PC-9 (cell line): ENCODE measurements around the gene SPRING1.

Experiments used
- CTCF ChIP-seq: fragments of 200-600 bp; sonication (generic); conservative IDR thresholded peaks from 2 replicates; pipeline ENCODE4 v1.6.1; 2017; ENCODE audit warnings: mixed run types, antibody characterized with exemption, mild to moderate bottlenecking, moderate library complexity
- EZH2 ChIP-seq: fragments of 200-600 bp; sonication (generic); IDR thresholded peaks from 2 replicates; pipeline ENCODE4 v1.8.0; 2017; ENCODE audit warnings: antibody characterized with exemption, low read depth

DNA sequence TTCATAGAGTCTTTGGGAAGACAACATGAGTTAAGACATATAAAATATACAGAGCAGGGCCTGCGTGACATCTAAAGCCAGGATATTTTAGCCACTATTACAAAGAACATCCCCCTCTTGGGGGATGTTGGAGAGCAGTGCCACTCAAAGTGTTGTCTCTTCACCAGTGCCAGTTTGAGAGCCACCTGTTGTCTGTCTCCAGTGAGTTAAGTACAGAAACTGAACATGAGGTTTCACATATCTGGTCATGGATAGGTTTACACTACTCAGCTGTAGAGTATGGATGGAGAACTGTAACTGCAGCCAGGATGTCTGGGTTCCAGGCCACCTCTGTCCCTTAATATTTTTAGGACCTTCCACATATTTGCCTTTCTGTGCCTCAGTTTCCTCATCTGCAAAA lies 39.4 kb upstream of the SPRING1 start:
- TF ChIP-seq EZH2 = no peak
- TF ChIP-seq CTCF = no peak
